ENCODE data around the gene TPI1. TPM values are rescaled to one million over a fixed set of nuclear protein-coding genes. Genes with fewer than 3 reads are reported as not detected.

Gene TPI1
- total RNA-seq, 1 experiment from 2014 or later = 1,045 TPM

- Mint-ChIP-seq H3K27ac (peak overlapping the region; percentile 45; the same call in 1 of the 2 replicates), H3K9me3 (no peaks in the 10 kb centered on the region), H3K4me1 (peaks cover 13% of the 10 kb centered on the region), H3K4me3 (no peak overlapping the region), H3K36me3 (peaks cover 49% of the 10 kb centered on the region), H3K27me3 (ENCODE audit: low read depth) (no peaks in the 10 kb centered on the region)
- CTCF ChIA-PET = interaction anchor here (1.1 to 5.1 kb wide), 5 partner anchors 12 to 87 kb away, joined by 3 to 28 read pairs (median 7); partner anchors contain the start of genes CDCA3, MLF2 and USP5
- ATAC-seq = no peak
- POLR2A ChIA-PET = interaction anchor here (1.0 to 2.2 kb wide), 2 partner anchors 11 to 151 kb away, joined by 3 to 9 read pairs; partner anchors contain the start of genes CDCA3 and USP5
- DNase-seq (ENCODE audit: low spot score) = no peak
- TF ChIP-seq NR3C1 (CRISPR knock-in tag; conservative IDR thresholded peaks at IDR 0.05; ENCODE audit: low read depth) (no peak), ZNF532 (CRISPR knock-in tag; IDR thresholded peaks at IDR 0.05; ENCODE audit: borderline replicate concordance) (no peak), TP53 (CRISPR knock-in tag; IDR thresholded peaks at IDR 0.05) (no peak), ZNF416 (CRISPR knock-in tag; IDR thresholded peaks at IDR 0.05) (no peak), ERG (CRISPR knock-in tag; IDR thresholded peaks at IDR 0.05) (no peak), RORB (CRISPR knock-in tag; IDR thresholded peaks at IDR 0.05) (no peak), ZNF317 (CRISPR knock-in tag; IDR thresholded peaks at IDR 0.05; ENCODE audit: borderline replicate concordance, low read depth) (no peak), NFE2L1 (CRISPR knock-in tag; IDR thresholded peaks at IDR 0.05) (no peak), ATF2 (CRISPR knock-in tag; IDR thresholded peaks at IDR 0.05; ENCODE audit: borderline replicate concordance, low read depth) (no peak), JAZF1 (CRISPR knock-in tag; IDR thresholded peaks at IDR 0.05) (no peak), NFATC4 (CRISPR knock-in tag; IDR thresholded peaks at IDR 0.05) (no peak), GABPB1 (CRISPR knock-in tag; IDR thresholded peaks at IDR 0.05) (no peak), ZNF423 (CRISPR knock-in tag; IDR thresholded peaks at IDR 0.05) (no peak), OVOL2 (CRISPR knock-in tag; IDR thresholded peaks at IDR 0.05; ENCODE audit: borderline replicate concordance) (no peak)
These were observed 27.0 kb upstream of the TPI1 start for GRCh38 chr12:6840330-6840729.

GRCh38 chr12:6840761-6841515 is 26.4 kb upstream of the TPI1 start, which contains the start of gene GNB3:
Gene GNB3 (plus strand): TSS chr12:6840925. CDS start chr12:6841288, 363 bp downstream.
- H3K27ac Mint-ChIP-seq = peak within 1 kb of the TSS; percentile 45; the same call in 1 of the 2 replicates
- ChIA-PET CTCF (interaction anchor here (1.1 to 5.1 kb wide), 5 partner anchors 12 to 88 kb away, joined by 3 to 28 read pairs (median 7); partner anchors contain the start of genes CDCA3, MLF2 and USP5), POLR2A (interaction anchor here (1.0 to 2.2 kb wide), 3 partner anchors 11 to 151 kb away, joined by 3 to 9 read pairs (median 3); partner anchors contain the start of genes CDCA3, MLF2 and USP5)
- DNase-seq (ENCODE audit: low spot score) = no peak
- no peaks in the 10 kb centered on the region for H3K27me3 Mint-ChIP-seq (ENCODE audit: low read depth)
- H3K36me3 Mint-ChIP-seq = peaks cover 47% of the 10 kb centered on the region
- ATAC-seq = no peak
- peaks cover 13% of the 10 kb centered on the region for H3K4me1 Mint-ChIP-seq
- H3K9me3 Mint-ChIP-seq = no peaks in the 10 kb centered on the region
- no peak within 1 kb of the TSS for H3K4me3 Mint-ChIP-seq
- TF ChIP-seq GABPB1 (CRISPR knock-in tag; IDR thresholded peaks at IDR 0.05) = no peak
- TF ChIP-seq MAX (CRISPR knock-in tag; IDR thresholded peaks at IDR 0.05) = no peak
- TF ChIP-seq CREM (CRISPR knock-in tag; IDR thresholded peaks at IDR 0.05) = no peak
- no peak for TF ChIP-seq USF2 (CRISPR knock-in tag; IDR thresholded peaks at IDR 0.05)
- TF ChIP-seq RELA (CRISPR knock-in tag; IDR thresholded peaks at IDR 0.05; ENCODE audit: borderline replicate concordance) = no peak
- no peak for TF ChIP-seq FOXJ3 (CRISPR knock-in tag; IDR thresholded peaks at IDR 0.05; ENCODE audit: borderline replicate concordance)
- TF ChIP-seq CDX4 (CRISPR knock-in tag; IDR thresholded peaks at IDR 0.05; ENCODE audit: borderline replicate concordance) = no peak
- TF ChIP-seq MLX (CRISPR knock-in tag; IDR thresholded peaks at IDR 0.05) = no peak
- TF ChIP-seq IRF1 (CRISPR knock-in tag; IDR thresholded peaks at IDR 0.05) = no peak

Measured in WTC11 (cell line).